SH-SY5Y (cell line): ENCODE measurements around the gene IGF1R.

ENCODE experiments used
- GATA2 ChIP-seq: IDR thresholded peaks from 2 replicates; pipeline ENCODE4 v1.6.1; 2011; ENCODE audit warnings: mild to moderate bottlenecking, low read depth, low read length
- GATA3 ChIP-seq: IDR thresholded peaks from 2 replicates; pipeline ENCODE4 v1.6.1; 2011; ENCODE audit warnings: low read depth, mild to moderate bottlenecking, low read length, moderate library complexity

GRCh38 chr15:98755781-98756180 is 107.4 kb downstream of the IGF1R start:
- no peak for TF ChIP-seq GATA2
- no peak for TF ChIP-seq GATA3
